Fibroblast of gingiva (primary cell): ENCODE measurements around the gene ATP2B1.

Source experiments
- DNase-seq: peaks from one replicate; pipeline ENCODE4 v3.0.0-alpha.2; 2011; ENCODE audit warnings: low read depth

ATP2B1 gene

GRCh38 chr12:89539426-89540223, 169.0 kb downstream of the ATP2B1 start:
- DNase-seq: no peak

- DNase-seq: no peak
Measured at GRCh38 chr12:89538897-89539296, 169.7 kb downstream of the ATP2B1 start.
